Measurements from ENCODE around the gene SKOR2. TPM values are rescaled to one million over a fixed set of nuclear protein-coding genes. Genes with fewer than 3 reads are reported as not detected.

Gene SKOR2
- total RNA-seq, 1 experiment from 2014 or later: not detected

DNA sequence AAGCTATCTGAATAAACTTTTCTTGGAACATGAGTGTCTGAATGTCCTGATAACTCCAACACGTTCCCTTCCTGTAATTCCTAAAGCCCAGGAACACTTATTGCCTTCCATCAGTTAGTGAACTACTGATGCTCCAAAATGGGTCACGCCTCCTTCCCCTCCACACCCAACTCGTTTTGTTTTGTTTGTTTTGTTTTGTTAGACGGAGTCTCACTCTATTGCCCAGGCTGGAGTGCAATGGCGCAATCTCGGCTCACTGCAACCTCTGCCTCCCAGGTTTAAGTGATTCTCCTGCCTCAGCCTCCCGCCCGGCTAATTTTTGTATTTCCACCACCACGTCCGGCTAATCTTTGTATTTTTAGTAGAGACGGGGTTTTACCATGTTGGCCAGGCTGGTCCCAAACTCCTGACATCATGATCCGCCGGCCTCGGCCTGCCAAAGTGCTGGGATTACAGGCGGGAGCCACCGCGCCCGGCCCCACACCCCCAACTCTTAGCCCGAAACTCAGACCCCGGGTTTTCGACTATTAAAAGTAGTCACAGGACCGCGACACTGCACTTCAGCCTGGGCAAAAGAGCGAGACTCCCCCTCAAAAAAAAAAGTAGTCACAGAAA, 76.1 kb downstream of the SKOR2 start:
- no TSS peak for BruUV-seq (replicated peaks)
- peak overlapping the region; percentile 86 for H3K27ac ChIP-seq (ENCODE audit: low read length)
- ChIA-PET POLR2A (no interaction called here), CTCF (no interaction called here)
- ATAC-seq (no peak), DNase-seq (ENCODE audit: low read depth, low spot score) (no peak)
- 0 out of 2 replicates have a peak, but pooled peaks cover 2% of the 10 kb centered on the region for H3K4me1 ChIP-seq (ENCODE audit: control insufficient read depth, insufficient read depth, low read length)
- TF ChIP-seq, protein P1, sequence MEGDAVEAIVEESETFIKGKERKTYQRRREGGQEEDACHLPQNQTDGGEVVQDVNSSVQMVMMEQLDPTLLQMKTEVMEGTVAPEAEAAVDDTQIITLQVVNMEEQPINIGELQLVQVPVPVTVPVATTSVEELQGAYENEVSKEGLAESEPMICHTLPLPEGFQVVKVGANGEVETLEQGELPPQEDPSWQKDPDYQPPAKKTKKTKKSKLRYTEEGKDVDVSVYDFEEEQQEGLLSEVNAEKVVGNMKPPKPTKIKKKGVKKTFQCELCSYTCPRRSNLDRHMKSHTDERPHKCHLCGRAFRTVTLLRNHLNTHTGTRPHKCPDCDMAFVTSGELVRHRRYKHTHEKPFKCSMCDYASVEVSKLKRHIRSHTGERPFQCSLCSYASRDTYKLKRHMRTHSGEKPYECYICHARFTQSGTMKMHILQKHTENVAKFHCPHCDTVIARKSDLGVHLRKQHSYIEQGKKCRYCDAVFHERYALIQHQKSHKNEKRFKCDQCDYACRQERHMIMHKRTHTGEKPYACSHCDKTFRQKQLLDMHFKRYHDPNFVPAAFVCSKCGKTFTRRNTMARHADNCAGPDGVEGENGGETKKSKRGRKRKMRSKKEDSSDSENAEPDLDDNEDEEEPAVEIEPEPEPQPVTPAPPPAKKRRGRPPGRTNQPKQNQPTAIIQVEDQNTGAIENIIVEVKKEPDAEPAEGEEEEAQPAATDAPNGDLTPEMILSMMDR (IDR thresholded peaks at IDR 0.05): no peak
- TF ChIP-seq POLR2AphosphoS5 (IDR thresholded peaks at IDR 0.05; ENCODE audit: low read depth, low read length) (no peak), TCF7L2 (IDR thresholded peaks at IDR 0.05; ENCODE audit: low read depth, low read length) (no peak), SIN3A (IDR thresholded peaks at IDR 0.05; ENCODE audit: borderline replicate concordance, insufficient read depth, low read depth, low read length) (no peak)
- TF ChIP-seq, protein P2, sequence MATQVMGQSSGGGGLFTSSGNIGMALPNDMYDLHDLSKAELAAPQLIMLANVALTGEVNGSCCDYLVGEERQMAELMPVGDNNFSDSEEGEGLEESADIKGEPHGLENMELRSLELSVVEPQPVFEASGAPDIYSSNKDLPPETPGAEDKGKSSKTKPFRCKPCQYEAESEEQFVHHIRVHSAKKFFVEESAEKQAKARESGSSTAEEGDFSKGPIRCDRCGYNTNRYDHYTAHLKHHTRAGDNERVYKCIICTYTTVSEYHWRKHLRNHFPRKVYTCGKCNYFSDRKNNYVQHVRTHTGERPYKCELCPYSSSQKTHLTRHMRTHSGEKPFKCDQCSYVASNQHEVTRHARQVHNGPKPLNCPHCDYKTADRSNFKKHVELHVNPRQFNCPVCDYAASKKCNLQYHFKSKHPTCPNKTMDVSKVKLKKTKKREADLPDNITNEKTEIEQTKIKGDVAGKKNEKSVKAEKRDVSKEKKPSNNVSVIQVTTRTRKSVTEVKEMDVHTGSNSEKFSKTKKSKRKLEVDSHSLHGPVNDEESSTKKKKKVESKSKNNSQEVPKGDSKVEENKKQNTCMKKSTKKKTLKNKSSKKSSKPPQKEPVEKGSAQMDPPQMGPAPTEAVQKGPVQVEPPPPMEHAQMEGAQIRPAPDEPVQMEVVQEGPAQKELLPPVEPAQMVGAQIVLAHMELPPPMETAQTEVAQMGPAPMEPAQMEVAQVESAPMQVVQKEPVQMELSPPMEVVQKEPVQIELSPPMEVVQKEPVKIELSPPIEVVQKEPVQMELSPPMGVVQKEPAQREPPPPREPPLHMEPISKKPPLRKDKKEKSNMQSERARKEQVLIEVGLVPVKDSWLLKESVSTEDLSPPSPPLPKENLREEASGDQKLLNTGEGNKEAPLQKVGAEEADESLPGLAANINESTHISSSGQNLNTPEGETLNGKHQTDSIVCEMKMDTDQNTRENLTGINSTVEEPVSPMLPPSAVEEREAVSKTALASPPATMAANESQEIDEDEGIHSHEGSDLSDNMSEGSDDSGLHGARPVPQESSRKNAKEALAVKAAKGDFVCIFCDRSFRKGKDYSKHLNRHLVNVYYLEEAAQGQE (IDR thresholded peaks at IDR 0.05; ENCODE audit: insufficient read depth in 1 of 2, low read depth in 2 of 2, low read length in 1 of 2): no peak
- H3K27me3 ChIP-seq (ENCODE audit: control insufficient read depth, insufficient read depth, low read length): no peaks in the 10 kb centered on the region
- no peaks in the 10 kb centered on the region; the same call in 1 of the 2 replicates for H3K36me3 ChIP-seq (ENCODE audit: control insufficient read depth, insufficient read depth, low read length)
- in situ Hi-C loops (cut with HindIII; ENCODE audit: low pct_unique_long_range_greater_than_20kb, low sequenced_read_pairs): no loop called here
- no peaks in the 10 kb centered on the region for H3K9me3 ChIP-seq (ENCODE audit: control insufficient read depth, insufficient read depth, low read depth, low read length)
- peak overlapping the region; percentile 76 to 85 for H3K4me3 ChIP-seq (ENCODE audit: low read depth in 2 of 2, low read length in 2 of 2)
- intact Hi-C loops (cut with micrococcal nuclease; ENCODE audit: unreplicated experiment): no loop called here

DNA sequence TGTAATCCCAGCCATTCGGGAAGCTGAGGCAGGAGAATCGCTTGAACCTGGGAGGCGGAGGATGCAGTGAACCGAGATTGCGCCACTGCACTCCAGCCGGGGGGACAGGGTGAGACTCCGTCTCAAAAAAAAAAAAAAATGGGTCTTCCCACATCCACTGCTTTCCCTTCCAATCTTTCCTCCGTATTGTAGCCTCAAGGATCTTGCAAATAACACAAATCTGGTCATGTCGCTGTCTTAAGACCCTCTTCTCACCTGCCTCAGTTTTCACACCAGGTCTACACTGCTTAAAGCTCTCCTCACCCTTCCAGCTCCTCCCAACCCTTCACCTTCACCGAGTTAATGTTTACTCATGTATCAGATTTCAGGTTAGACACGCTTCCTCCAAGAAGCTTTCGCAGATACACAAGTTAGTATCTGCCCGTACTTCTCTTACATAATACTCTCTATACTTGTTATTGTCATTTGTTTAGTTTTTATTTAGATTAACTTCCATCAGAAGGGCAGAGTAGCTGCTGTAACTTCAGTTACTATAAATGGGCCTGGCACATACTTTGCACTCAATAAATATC, 76.8 kb downstream of the SKOR2 start:
- H3K36me3 ChIP-seq (ENCODE audit: control insufficient read depth, insufficient read depth, low read length): no peaks in the 10 kb centered on the region; the same call in 1 of the 2 replicates
- ChIA-PET POLR2A (no interaction called here), CTCF (no interaction called here)
- intact Hi-C loops (cut with micrococcal nuclease; ENCODE audit: unreplicated experiment) (no loop called here), in situ Hi-C loops (cut with HindIII; ENCODE audit: low pct_unique_long_range_greater_than_20kb, low sequenced_read_pairs) (no loop called here)
- TSS peak; percentile 79 for BruUV-seq (replicated peaks)
- peak overlapping the region; percentile 76 to 85 for H3K4me3 ChIP-seq (ENCODE audit: low read depth in 2 of 2, low read length in 2 of 2)
- 0 out of 2 replicates have a peak, but pooled peaks cover 2% of the 10 kb centered on the region for H3K4me1 ChIP-seq (ENCODE audit: control insufficient read depth, insufficient read depth, low read length)
- no peaks in the 10 kb centered on the region for H3K27me3 ChIP-seq (ENCODE audit: control insufficient read depth, insufficient read depth, low read length)
- no peak for ATAC-seq
- TF ChIP-seq TCF7L2 (IDR thresholded peaks at IDR 0.05; ENCODE audit: low read depth, low read length): no peak
- TF ChIP-seq, protein P1 (IDR thresholded peaks at IDR 0.05): no peak
- TF ChIP-seq SIN3A (IDR thresholded peaks at IDR 0.05; ENCODE audit: borderline replicate concordance, insufficient read depth, low read depth, low read length): no peak
- TF ChIP-seq, protein P2 (IDR thresholded peaks at IDR 0.05; ENCODE audit: insufficient read depth in 1 of 2, low read depth in 2 of 2, low read length in 1 of 2): no peak
- 0 out of 2 replicates have a peak overlapping the region, but pooled peaks have one; percentile 86 for H3K27ac ChIP-seq (ENCODE audit: low read length)
- H3K9me3 ChIP-seq (ENCODE audit: control insufficient read depth, insufficient read depth, low read depth, low read length): no peaks in the 10 kb centered on the region
- DNase-seq (ENCODE audit: low read depth, low spot score): no peak
